ENCODE data around the gene KRT14.
"Not testable (repeated sequence)": the region's sequence is repeated elsewhere in the genome, so short reads cannot be mapped to it uniquely, and the experiment has no call there.

- TF ChIP-seq, protein P1, sequence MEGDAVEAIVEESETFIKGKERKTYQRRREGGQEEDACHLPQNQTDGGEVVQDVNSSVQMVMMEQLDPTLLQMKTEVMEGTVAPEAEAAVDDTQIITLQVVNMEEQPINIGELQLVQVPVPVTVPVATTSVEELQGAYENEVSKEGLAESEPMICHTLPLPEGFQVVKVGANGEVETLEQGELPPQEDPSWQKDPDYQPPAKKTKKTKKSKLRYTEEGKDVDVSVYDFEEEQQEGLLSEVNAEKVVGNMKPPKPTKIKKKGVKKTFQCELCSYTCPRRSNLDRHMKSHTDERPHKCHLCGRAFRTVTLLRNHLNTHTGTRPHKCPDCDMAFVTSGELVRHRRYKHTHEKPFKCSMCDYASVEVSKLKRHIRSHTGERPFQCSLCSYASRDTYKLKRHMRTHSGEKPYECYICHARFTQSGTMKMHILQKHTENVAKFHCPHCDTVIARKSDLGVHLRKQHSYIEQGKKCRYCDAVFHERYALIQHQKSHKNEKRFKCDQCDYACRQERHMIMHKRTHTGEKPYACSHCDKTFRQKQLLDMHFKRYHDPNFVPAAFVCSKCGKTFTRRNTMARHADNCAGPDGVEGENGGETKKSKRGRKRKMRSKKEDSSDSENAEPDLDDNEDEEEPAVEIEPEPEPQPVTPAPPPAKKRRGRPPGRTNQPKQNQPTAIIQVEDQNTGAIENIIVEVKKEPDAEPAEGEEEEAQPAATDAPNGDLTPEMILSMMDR (IDR thresholded peaks at IDR 0.05), result not testable (repeated sequence)
- TF ChIP-seq POLR2A (IDR thresholded peaks at IDR 0.05), result not testable (repeated sequence)
These were observed 29.8 kb upstream of the KRT14 start for GRCh38 chr17:41616486-41616885.

Measured in ovary (tissue), 3 donors.